IgD-negative memory B cell (primary cell): Measurements from ENCODE around the gene TECPR2. TPM values are rescaled to one million over a fixed set of nuclear protein-coding genes. Genes with fewer than 3 reads are reported as not detected.
A peak's percentile ranks its signal among the peaks of the same experiment; 100 is the strongest.

Experiments used
- H3K27ac Mint-ChIP-seq, 3 donors: one replicate each; pipeline ENCODE4 v1.8.0; 2020 to 2022; ENCODE audit warnings: mild to moderate bottlenecking in 3 of 3, mixed read lengths in 3 of 3, moderate library complexity in 1 of 3
- H3K27me3 Mint-ChIP-seq: one replicate; pipeline ENCODE4 v1.8.0; 2021; ENCODE audit warnings: mixed read lengths
- H3K36me3 Mint-ChIP-seq: one replicate; pipeline ENCODE4 v1.8.0; 2020; ENCODE audit warnings: mild to moderate bottlenecking, mixed read lengths
- H3K4me1 Mint-ChIP-seq, 3 donors: one replicate each; pipeline ENCODE4 v1.8.0; 2020 to 2022; ENCODE audit warnings: mixed read lengths in 3 of 3, mild to moderate bottlenecking in 1 of 3
- H3K4me3 Mint-ChIP-seq, 4 donors: one replicate each; pipeline ENCODE4 v1.8.0; 2020 to 2022; ENCODE audit warnings: mild to moderate bottlenecking in 4 of 4, mixed read lengths in 4 of 4, moderate library complexity in 3 of 4
- H3K9me3 Mint-ChIP-seq, 3 donors: one replicate each; pipeline ENCODE4 v1.8.0; 2020 to 2021; ENCODE audit warnings: mixed read lengths in 3 of 3, mild to moderate bottlenecking in 1 of 3
- polyA plus RNA-seq: library from polyadenylated mRNA; unstranded; fragments of 300-500 nt; fragmentation: Illumina TruSeq; gene quantifications from one replicate; pipeline ENCODE4 v1.2.3, GENCODE V29; 2021

TECPR2 gene
- polyA plus RNA-seq, 1 donor from 2014 or later: 3.2 TPM

DNA sequence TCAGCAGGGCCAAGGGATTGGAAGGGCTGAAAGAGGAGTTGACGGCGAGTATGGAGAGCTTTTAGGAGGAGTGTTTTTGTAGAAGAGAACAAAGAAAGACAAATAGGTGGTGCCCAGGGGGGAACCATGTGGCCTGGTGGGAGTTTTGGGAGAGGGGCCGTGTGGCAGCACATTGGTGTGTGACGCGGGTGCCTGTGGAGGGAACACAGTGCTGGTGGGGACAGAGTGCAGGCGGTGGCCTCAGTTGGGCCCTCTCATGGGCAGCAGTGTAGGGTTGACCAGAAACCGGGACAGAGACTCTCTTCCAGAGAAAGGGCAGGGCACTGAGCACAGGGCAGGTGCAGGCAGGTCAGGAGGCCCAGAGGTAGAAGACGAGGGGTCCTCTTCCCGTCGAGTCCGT is 56.5 kb downstream of the TECPR2 start:
- Mint-ChIP-seq H3K9me3 (no peaks in the 10 kb centered on the region), H3K4me3 (no peak overlapping the region), H3K4me1 (no peaks in the 10 kb centered on the region), H3K27ac (peak overlapping the region in 1 of 3 donors; percentile 77), H3K36me3 (peaks cover 6% of the 10 kb centered on the region), H3K27me3 (no peaks in the 10 kb centered on the region)

- Mint-ChIP-seq H3K4me3 (no peak overlapping the region), H3K36me3 (peaks cover 6% of the 10 kb centered on the region), H3K9me3 (no peaks in the 10 kb centered on the region), H3K4me1 (no peaks in the 10 kb centered on the region), H3K27ac (no peak overlapping the region), H3K27me3 (no peaks in the 10 kb centered on the region)
Observed at GRCh38 chr14:102419716-102420115, 57.0 kb downstream of the TECPR2 start.

GRCh38 chr14:102421411-102422057 is 58.8 kb downstream of the TECPR2 start:
- H3K4me1 Mint-ChIP-seq: no peaks in the 10 kb centered on the region
- H3K4me3 Mint-ChIP-seq: no peak overlapping the region
- no peaks in the 10 kb centered on the region for H3K27me3 Mint-ChIP-seq
- H3K27ac Mint-ChIP-seq: no peak overlapping the region
- H3K9me3 Mint-ChIP-seq: no peaks in the 10 kb centered on the region
- H3K36me3 Mint-ChIP-seq: peaks cover 10% of the 10 kb centered on the region

GRCh38 chr14:102424520-102424919 is 61.8 kb downstream of the TECPR2 start:
- Mint-ChIP-seq H3K9me3 (no peaks in the 10 kb centered on the region), H3K27ac (no peak overlapping the region), H3K36me3 (peaks cover 10% of the 10 kb centered on the region), H3K4me3 (no peak overlapping the region), H3K4me1 (no peaks in the 10 kb centered on the region), H3K27me3 (no peaks in the 10 kb centered on the region)

DNA sequence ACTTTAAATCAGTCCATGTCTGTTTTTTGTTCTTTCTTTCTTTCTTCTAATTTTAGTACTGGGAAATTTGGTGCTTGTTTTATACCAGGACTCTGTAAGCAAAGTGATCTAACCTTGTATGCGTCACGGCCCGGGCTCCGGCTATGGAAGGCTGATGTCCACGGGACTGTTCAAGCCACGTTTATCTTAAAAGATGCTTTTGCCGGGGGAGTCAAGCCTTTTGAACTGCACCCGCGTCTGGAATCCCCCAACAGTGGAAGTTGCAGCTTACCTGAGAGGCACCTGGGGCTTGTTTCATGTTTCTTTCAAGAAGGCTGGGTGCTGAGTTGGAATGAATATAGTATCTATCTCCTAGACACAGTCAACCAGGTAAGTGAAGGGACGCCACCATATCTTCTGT is 62.2 kb downstream of the TECPR2 start:
- H3K36me3 Mint-ChIP-seq: peaks cover 9% of the 10 kb centered on the region
- H3K9me3 Mint-ChIP-seq: no peaks in the 10 kb centered on the region
- no peak overlapping the region for H3K27ac Mint-ChIP-seq
- no peak overlapping the region for H3K4me3 Mint-ChIP-seq
- no peaks in the 10 kb centered on the region for H3K27me3 Mint-ChIP-seq
- H3K4me1 Mint-ChIP-seq: no peaks in the 10 kb centered on the region

DNA sequence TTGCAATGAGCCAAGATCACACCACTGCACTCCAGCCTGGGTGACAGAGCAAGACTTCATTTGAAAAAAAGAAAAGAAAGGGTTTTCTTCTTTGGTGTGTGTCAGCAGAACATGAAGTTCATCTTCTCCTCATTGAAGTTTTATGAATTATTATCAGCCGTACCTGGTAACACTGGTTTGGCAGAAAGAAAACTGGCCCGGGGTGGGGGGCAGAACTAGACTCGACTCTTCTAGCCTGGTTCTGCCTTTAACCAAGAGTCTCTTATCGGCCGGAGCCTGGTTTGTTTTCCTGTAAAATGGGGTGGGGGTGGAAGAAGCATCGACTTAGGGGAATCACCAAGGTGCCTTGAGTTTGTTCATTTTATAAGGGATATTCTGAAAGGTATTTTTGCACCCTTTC is 64.1 kb downstream of the TECPR2 start:
- peak overlapping the region in 1 of 3 donors; percentile 63 for H3K27ac Mint-ChIP-seq
- H3K9me3 Mint-ChIP-seq: no peaks in the 10 kb centered on the region
- H3K36me3 Mint-ChIP-seq: peaks cover 9% of the 10 kb centered on the region
- no peaks in the 10 kb centered on the region for H3K27me3 Mint-ChIP-seq
- no peak overlapping the region for H3K4me3 Mint-ChIP-seq
- no peaks in the 10 kb centered on the region for H3K4me1 Mint-ChIP-seq

GRCh38 chr14:102427642-102428041 is 64.9 kb downstream of the TECPR2 start:
- no peaks in the 10 kb centered on the region for H3K27me3 Mint-ChIP-seq
- no peak overlapping the region for H3K27ac Mint-ChIP-seq
- peaks cover 9% of the 10 kb centered on the region for H3K36me3 Mint-ChIP-seq
- H3K9me3 Mint-ChIP-seq: no peaks in the 10 kb centered on the region
- H3K4me3 Mint-ChIP-seq: no peak overlapping the region
- no peaks in the 10 kb centered on the region for H3K4me1 Mint-ChIP-seq

DNA sequence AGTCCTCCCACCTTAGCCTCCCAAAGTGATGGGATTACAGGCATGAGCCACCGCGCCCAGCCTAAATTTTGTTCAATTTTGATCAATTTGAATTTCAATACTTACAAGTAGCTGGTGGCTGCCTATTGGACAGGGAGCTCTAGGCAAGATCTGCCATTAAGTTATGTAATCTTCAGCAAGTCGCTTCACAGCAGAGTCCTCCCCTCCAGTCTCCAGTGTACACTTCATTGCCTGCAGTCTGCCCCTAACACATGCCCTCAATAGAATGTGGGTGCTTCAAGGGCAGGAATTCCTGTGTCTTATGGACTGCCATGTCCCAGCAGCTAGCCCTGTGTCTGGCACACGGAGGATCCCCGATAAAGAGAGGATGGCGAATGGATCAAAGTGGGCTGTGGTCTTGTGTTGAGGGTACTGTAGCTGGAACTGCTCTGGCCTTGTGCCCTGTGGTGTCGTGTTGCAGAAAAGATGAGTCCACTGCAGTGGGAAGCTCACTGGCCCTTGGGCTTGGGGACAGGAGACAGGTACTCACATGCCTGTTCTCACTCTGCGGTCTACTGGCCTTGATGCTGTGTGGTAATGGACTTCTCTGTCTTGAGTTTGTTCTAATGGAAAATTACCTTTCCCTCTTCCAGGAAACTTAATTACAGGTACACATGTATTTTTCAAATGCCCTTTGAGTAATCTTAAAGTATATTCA is 67.6 kb downstream of the TECPR2 start:
- Mint-ChIP-seq H3K9me3 (no peaks in the 10 kb centered on the region), H3K27ac (no peak overlapping the region), H3K4me3 (no peak overlapping the region), H3K4me1 (no peaks in the 10 kb centered on the region), H3K36me3 (peaks cover 9% of the 10 kb centered on the region), H3K27me3 (no peaks in the 10 kb centered on the region)

DNA sequence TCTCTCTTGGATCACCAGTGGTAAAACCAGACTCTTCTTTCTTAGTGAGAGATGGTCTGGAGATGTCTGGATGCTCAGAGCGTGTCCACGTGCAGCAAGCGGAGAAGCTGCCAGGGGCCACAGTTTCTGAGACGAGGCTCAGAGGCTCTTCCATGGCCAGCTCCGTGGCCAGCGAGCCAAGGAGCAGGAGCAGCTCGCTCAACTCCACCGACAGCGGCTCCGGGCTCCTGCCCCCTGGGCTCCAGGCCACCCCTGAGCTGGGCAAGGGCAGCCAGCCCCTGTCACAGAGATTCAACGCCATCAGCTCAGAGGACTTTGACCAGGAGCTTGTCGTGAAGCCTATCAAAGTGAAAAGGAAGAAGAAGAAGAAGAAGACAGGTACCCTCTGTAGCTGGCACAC is 69.0 kb downstream of the TECPR2 start:
- Mint-ChIP-seq H3K4me3 (no peak overlapping the region), H3K27me3 (no peaks in the 10 kb centered on the region), H3K36me3 (peaks cover 9% of the 10 kb centered on the region), H3K27ac (no peak overlapping the region), H3K9me3 (no peaks in the 10 kb centered on the region), H3K4me1 (no peaks in the 10 kb centered on the region)

DNA sequence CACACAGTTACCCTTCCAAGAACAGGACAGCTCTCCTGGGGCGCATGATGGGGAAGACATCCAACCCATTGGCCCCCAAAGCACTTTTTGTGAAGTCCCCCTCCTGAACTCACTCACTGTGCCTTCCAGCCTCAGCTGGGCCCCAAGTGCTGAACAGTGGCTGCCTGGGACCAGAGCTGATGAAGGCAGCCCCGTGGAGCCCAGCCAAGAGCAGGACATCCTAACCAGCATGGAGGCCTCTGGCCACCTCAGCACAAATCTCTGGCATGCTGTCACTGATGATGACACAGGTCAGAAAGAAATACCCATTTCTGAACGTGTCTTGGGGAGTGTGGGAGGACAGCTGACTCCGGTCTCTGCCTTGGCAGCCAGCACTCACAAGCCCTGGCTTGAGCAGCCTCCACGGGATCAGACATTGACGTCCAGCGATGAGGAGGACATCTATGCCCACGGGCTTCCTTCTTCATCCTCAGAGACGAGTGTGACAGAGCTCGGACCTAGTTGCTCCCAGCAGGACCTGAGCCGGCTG is 72.0 kb downstream of the TECPR2 start:
- H3K4me1 Mint-ChIP-seq: peaks cover 0 to 2% (median 0%) of the 10 kb centered on the region in 3 donors
- H3K27me3 Mint-ChIP-seq: no peaks in the 10 kb centered on the region
- H3K27ac Mint-ChIP-seq: no peak overlapping the region
- no peaks in the 10 kb centered on the region for H3K9me3 Mint-ChIP-seq
- H3K4me3 Mint-ChIP-seq: no peak overlapping the region
- peaks cover 3% of the 10 kb centered on the region for H3K36me3 Mint-ChIP-seq

DNA sequence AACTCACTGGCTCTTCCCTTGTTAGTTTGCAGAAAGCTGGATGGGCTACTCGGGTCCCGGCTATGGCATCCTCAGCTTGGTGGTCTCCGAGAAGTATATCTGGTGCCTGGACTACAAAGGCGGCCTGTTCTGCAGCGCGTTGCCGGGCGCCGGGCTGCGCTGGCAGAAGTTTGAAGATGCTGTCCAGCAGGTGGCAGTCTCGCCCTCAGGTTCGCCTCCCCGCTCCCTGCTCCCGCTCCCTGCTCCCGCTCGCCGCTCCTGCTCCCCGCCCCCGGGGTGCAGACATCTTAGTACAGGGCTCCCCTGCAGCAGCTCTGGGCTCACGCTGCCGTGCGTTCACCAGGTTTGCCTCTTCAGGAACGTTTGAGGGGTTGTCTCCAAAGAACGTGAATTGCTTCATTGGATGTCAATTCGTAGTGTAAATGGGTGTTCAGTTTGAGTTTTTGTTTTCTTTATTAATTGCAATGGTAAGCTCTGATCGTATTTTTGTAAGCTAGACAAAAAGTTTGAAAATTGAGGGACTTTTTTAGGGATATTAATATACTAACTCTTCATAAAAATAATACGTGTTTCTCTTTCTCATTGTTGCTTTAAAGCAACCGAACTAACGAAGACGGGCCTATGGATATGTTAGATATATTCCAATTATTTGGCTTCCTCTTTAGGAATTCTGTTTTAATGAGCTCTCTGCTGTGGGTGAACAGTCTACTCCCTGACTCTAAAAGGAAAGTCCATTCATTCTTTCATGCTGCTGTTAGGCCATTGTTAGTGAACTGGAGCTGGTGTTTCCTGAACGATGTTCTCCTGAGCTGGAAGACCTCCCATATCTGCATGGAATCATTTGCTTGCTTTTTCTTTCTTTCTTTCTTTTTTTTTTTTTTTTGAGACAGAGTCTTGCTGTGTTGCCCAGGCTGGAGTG is 75.5 kb downstream of the TECPR2 start:
- H3K4me3 Mint-ChIP-seq: peak overlapping the region in 1 of 4 donors; percentile 79
- no peak overlapping the region for H3K27ac Mint-ChIP-seq
- no peaks in the 10 kb centered on the region for H3K27me3 Mint-ChIP-seq
- H3K9me3 Mint-ChIP-seq: no peaks in the 10 kb centered on the region
- peaks cover 0 to 2% (median 0%) of the 10 kb centered on the region in 3 donors for H3K4me1 Mint-ChIP-seq
- peaks cover 6% of the 10 kb centered on the region for H3K36me3 Mint-ChIP-seq

DNA sequence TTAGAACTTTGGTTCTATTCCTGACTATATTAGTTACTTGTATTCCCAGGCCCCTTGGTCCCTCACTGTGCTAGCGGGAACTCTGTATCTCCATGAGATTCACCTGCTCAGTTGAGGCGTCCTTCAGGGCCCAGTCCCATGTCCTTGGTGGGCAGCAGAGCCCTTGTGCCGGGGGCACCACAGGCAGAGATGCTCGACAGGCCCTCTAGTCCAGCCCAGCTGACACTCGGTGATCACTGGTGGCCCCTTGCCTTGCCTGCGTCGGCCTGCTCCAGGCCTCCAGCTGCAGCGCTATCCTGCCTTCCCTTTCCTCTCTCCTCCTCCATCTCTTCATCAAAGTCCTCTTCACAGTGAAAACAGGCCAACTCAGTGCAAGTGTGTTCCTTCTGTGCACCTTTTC is 76.8 kb downstream of the TECPR2 start:
- Mint-ChIP-seq H3K4me3 (no peak overlapping the region), H3K4me1 (peaks cover 0 to 2% (median 0%) of the 10 kb centered on the region in 3 donors), H3K27ac (no peak overlapping the region), H3K9me3 (no peaks in the 10 kb centered on the region), H3K27me3 (no peaks in the 10 kb centered on the region), H3K36me3 (peaks cover 3% of the 10 kb centered on the region)

DNA sequence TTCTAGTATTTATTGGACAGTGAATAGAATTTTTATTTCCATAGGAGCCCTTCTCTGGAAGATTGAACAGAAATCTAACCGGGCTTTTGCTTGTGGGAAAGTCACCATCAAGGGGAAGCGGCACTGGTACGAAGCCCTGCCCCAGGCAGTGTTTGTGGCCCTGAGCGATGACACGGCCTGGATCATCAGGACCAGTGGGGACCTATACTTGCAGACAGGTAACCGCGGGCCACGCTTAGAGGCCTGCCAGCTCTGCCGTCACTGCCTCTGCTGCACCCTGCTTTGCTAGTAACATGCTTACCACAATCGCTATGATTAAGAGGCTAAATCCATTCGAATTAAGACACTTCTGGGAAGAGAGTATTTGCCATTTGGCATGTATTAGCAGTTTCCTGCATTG is 77.7 kb downstream of the TECPR2 start:
- Mint-ChIP-seq H3K4me1 (peaks cover 0 to 2% (median 0%) of the 10 kb centered on the region in 3 donors), H3K27me3 (no peaks in the 10 kb centered on the region), H3K36me3 (peaks cover 3% of the 10 kb centered on the region), H3K4me3 (no peak overlapping the region), H3K9me3 (no peaks in the 10 kb centered on the region), H3K27ac (no peak overlapping the region)

DNA sequence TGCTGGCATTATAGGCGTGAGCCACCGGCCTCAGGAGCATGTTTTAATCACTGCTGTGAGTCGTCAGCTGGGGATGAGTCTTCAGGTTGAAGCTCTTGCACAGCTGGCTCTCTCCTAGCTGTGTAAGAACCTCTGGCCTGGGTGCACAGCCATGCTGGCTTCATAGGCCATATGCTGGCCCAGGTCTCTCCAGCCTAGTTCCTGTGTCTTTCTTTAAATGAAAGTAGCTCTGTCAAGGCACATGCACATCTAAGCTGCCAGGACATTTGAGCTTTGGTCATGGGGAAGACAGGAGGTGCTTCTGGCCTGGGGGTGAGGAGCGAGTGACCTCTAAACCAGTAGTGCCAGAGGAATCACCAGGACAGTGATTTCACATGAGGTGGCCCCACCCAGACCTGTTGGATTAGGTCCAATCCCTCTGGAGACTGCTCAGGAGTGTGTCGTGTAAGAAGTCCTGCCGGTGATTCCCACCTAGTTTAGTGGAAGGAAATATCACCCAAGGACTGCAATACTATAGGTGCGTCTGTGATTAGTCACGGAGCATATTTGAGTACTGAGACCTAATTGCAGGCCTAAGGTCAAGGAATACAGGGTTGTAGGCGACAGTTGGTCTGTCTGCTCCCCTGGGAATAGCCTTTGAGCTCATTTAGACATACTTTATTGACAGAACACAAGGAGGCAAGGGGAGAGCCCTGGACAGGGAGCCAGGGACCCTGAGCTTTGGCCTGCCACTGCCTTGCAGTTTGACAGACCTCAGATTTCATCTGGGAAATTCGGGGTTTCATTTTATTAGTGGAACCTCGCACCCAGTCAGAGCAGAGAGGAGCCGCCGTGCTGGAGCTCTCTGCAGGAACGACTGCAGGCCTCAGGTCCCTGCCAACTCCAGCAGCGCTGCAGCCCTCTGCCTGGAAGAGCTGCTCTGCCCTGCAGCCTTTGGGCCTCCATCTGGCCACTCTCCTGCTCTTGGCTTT is 79.8 kb downstream of the TECPR2 start:
- no peaks in the 10 kb centered on the region for H3K9me3 Mint-ChIP-seq
- peaks cover 10% of the 10 kb centered on the region for H3K36me3 Mint-ChIP-seq
- H3K27me3 Mint-ChIP-seq: no peaks in the 10 kb centered on the region
- no peak overlapping the region for H3K4me3 Mint-ChIP-seq
- H3K4me1 Mint-ChIP-seq: peaks cover 0 to 2% (median 0%) of the 10 kb centered on the region in 3 donors
- H3K27ac Mint-ChIP-seq: no peak overlapping the region
